IMR-90 (cell line): ENCODE measurements around the gene SYT11.

ENCODE experiments used
- CEBPB ChIP-seq: IDR thresholded peaks from 2 replicates; pipeline ENCODE4 v1.6.1; 2012; ENCODE audit warnings: low read depth, low read length, improper control_type of control experiment
- CTCF ChIP-seq: conservative IDR thresholded peaks from 2 replicates; pipeline ENCODE4 v1.5.1; 2012; ENCODE audit warnings: mild to moderate bottlenecking, low read depth, low read length, improper control_type of control experiment
- FOS ChIP-seq: fragments of 150-350 bp; IDR thresholded peaks from 2 replicates; pipeline ENCODE4 v1.6.1; 2016; ENCODE audit warnings: low read depth, low read length
- MAZ ChIP-seq: IDR thresholded peaks from 2 replicates; pipeline ENCODE4 v1.6.1; 2012; ENCODE audit warnings: low read depth, mild to moderate bottlenecking, low read length, improper control_type of control experiment, moderate library complexity, borderline replicate concordance
- MXI1 ChIP-seq: IDR thresholded peaks from 2 replicates; pipeline ENCODE4 v1.6.1; 2012; ENCODE audit warnings: low read depth, mild to moderate bottlenecking, low read length, moderate library complexity, borderline replicate concordance
- POLR2A ChIP-seq: IDR thresholded peaks from 2 replicates; pipeline ENCODE4 v1.6.1; 2012; ENCODE audit warnings: mild to moderate bottlenecking, low read depth, low read length
- RAD21 ChIP-seq: IDR thresholded peaks from 2 replicates; pipeline ENCODE4 v1.6.1; 2012; ENCODE audit warnings: low read length, improper control_type of control experiment
- RCOR1 ChIP-seq: IDR thresholded peaks from 2 replicates; pipeline ENCODE4 v1.6.1; 2012; ENCODE audit warnings: mild to moderate bottlenecking, low read length, improper control_type of control experiment; ENCODE audit not compliant: insufficient replicate concordance

- TF ChIP-seq MAZ (no peak), CTCF (no peak), POLR2A (no peak), CEBPB (no peak), RCOR1 (no peak), RAD21 (no peak), MXI1 (no peak), FOS (no peak)
Measured at GRCh38 chr1:155900161-155900560, 40.8 kb downstream of the SYT11 start.
